HG02938 (cell line): ENCODE data around the gene CRB1.
"Not testable (repeated sequence)": the region's sequence is repeated elsewhere in the genome, so short reads cannot be mapped to it uniquely, and the experiment has no call there.

Source experiments
- ATAC-seq: cut with Tn5 transposase; IDR thresholded peaks from one replicate; pipeline ENCODE4 v1.9.1; 2021; ENCODE audit warnings: mild to moderate bottlenecking, moderate library complexity; ENCODE audit not compliant: unreplicated experiment

The CRB1 gene

GRCh38 chr1:197394831-197395608 is 127.0 kb downstream of the CRB1 start:
- no peak for ATAC-seq

- no peak for ATAC-seq
Measured at GRCh38 chr1:197397895-197398294, 129.8 kb downstream of the CRB1 start.

- peak; percentile 78 for ATAC-seq
Measured at GRCh38 chr1:197399755-197400521, 131.9 kb downstream of the CRB1 start.

GRCh38 chr1:197400522-197400902 is 132.5 kb downstream of the CRB1 start:
- ATAC-seq = no peak

- ATAC-seq = no peak
Measured at GRCh38 chr1:197402189-197402588, 134.1 kb downstream of the CRB1 start.

- not testable (repeated sequence) for ATAC-seq
Measured at GRCh38 chr1:197404774-197405173, 136.7 kb downstream of the CRB1 start.

- not testable (repeated sequence) for ATAC-seq
Measured at GRCh38 chr1:197405614-197406013, 137.6 kb downstream of the CRB1 start.

- ATAC-seq = no peak
Measured at GRCh38 chr1:197413564-197413963, 145.5 kb downstream of the CRB1 start.

GRCh38 chr1:197415221-197415620 is 147.2 kb downstream of the CRB1 start:
- ATAC-seq = no peak

GRCh38 chr1:197418693-197419092 is 150.6 kb downstream of the CRB1 start:
- ATAC-seq = no peak

GRCh38 chr1:197422993-197423392 is 154.9 kb downstream of the CRB1 start:
- ATAC-seq = no peak

- ATAC-seq = no peak
Measured at GRCh38 chr1:197424380-197424779, 156.3 kb downstream of the CRB1 start.

GRCh38 chr1:197429372-197429771 is 161.3 kb downstream of the CRB1 start:
- ATAC-seq = no peak

- ATAC-seq = no peak
Measured at GRCh38 chr1:197435224-197435623, 167.2 kb downstream of the CRB1 start.

- ATAC-seq = no peak
Measured at GRCh38 chr1:197437601-197438000, 169.5 kb downstream of the CRB1 start.

GRCh38 chr1:197438010-197438790 is 170.1 kb downstream of the CRB1 start:
- ATAC-seq = no peak

GRCh38 chr1:197439708-197440280 is 171.7 kb downstream of the CRB1 start:
- no peak for ATAC-seq

GRCh38 chr1:197440715-197441114 is 172.7 kb downstream of the CRB1 start:
- no peak for ATAC-seq

GRCh38 chr1:197441999-197442414 is 174.0 kb downstream of the CRB1 start:
- ATAC-seq = no peak

- ATAC-seq = no peak
Measured at GRCh38 chr1:197444755-197445154, 176.7 kb downstream of the CRB1 start.
